GM15510 (cell line): ENCODE measurements around the gene CLSTN2.

Experiments
- POLR2A ChIP-seq: IDR thresholded peaks from 3 replicates; pipeline ENCODE4 v1.6.1; 2011; ENCODE audit warnings: borderline replicate concordance; ENCODE audit not compliant: insufficient read length; ENCODE audit errors: extremely low read depth

CLSTN2 gene

DNA sequence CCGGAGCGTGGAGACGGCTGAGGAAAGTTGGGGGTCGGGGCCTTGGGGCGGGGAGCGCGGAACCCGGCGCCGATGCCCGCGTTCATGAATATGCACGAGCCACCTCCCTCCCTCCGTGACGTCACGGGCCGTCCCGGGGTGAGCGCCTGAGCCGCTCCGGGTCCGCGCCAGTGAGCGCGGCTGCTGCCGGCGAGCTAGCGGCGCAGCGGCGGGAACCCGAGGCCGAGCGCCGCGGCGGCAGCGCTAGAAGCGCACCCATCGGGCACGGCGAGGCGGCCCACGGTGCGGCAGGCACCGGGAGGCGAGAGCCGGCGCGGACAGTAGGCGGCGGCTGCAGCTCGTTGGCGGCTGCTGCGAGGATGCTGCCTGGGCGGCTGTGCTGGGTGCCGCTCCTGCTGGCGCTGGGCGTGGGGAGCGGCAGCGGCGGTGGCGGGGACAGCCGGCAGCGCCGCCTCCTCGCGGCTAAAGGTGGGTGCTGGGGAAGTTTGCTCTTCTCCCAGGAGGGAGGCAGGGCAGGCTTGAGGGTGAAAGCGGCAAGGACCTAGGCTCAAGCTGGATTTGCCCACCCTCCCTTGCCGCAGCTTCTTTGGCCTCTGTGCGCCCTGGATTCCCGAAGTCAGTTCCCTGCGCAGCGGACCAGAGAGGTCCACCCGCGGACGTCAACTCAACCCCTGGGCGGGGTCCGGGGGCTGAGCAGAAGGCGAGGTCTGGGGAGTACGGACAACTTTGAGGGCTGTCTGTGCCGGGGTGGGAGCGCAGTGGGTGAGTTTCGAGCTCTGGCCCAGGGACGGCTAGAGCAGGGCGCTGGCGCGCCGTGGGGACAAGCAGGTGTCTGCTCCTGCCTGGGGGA is at the start of gene CLSTN2:
CLSTN2 (plus strand) TSS at position 170 of the 850 bp plus-strand sequence.
- no peak for TF ChIP-seq POLR2A

DNA sequence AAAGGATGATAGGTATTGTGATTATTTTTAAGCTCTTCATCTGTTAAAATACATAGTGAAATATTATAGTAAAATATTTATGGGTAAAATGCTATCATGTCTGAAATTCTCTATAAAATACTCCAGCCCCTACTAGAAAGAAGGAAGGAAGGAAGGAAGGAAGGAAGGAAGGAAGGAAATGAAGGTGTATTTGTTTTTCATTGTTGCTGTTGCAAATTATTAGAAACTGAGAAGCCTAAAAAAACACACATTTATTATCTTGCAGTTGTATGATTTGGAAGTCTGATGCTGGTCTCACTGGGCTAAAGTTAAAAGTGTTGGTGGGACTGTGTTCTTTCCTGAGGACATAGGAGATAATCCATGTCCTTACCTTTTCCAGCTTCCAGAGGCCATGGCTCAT is 47.6 kb upstream of the CLSTN2 start:
- TF ChIP-seq POLR2A = no peak

GRCh38 chr3:139888561-139889140 is 46.3 kb upstream of the CLSTN2 start:
- no peak for TF ChIP-seq POLR2A

DNA sequence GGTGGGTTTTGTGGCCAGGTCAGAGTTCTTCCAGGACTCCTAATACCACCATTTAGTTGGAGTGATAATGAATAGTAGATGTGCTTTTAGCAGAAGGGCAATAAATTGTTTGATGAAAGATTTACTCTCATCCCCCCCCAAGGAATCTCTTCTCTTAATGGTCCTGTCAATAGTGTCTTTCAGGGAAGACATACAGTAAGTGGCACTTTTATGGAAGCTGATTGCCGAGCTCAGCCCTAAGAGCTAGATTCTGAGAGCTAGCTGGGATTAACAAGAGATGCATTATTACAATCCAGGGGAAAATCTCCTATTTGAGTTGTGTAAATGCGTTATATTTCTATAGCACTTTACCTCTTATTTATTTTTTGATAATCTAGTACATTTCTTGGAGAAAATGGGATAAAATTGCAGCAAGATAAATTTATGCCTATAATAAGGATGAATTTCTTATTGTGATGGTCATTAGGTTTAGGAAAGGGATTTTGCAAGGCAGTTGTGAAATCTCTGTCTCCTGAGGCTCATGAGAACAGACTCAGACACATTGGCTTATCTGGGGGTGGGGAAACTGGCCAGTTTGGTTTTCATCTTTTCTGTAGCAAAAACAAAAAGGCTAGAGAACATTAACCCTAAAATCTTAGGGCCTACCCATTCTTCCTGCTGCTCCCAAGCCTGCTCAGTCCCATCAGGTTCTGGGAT is 41.6 kb upstream of the CLSTN2 start:
- no peak for TF ChIP-seq POLR2A

DNA sequence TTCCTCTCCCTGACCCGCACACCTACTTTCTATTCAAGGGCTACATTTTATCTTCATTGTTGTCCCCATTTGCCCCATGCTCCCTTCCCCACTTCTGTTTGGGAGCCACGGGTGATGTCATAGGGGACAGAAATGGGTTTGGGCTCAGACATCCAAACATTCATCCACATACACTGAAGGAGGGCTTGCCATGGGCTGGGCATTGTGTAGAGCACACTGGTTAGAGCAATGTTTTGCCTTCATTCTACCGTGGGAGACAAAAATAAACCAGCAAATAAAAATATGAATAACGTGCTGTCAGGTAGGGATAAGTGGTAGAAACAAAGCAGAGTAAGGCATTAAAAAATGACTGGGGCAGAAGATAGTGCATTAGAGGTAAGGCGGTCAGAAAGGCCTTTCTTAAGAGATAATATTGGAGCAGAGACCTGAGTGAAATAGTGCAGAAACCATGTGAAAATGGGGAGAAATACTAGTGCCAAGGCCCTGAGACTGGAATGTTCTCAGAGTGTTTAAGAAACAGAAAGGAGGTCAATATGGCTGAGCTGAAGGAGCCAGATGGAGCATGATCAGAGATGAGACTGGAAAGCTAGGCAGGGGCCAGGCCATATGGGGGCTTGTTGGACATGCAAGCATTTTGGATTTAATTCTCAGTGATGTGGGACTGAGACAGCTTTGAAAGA is 40.9 kb upstream of the CLSTN2 start:
- no peak for TF ChIP-seq POLR2A

- TF ChIP-seq POLR2A = no peak
Observed at GRCh38 chr3:139894643-139894989, 40.4 kb upstream of the CLSTN2 start.

GRCh38 chr3:139897759-139898158 is 37.2 kb upstream of the CLSTN2 start:
- TF ChIP-seq POLR2A = no peak

DNA sequence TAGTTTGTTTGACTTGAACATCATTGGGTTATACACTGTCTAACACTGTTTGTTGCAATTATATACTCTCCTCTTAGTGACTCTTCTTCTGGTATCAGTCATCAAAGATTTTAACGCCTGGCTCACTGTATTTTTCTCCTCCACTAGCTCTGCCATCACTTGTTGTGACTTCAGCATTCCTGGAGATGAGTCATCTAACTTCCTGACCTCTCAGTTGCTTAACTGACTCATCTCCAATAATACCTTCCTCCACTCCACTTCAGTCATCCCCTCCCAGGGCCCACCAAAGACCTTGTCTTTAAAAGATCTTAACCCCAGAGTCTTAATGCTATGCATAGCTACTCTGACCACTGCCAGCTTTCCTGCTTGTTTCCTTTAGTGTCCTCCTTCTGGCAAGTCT is 28.6 kb upstream of the CLSTN2 start:
- no peak for TF ChIP-seq POLR2A

GRCh38 chr3:139909811-139910210 is 25.2 kb upstream of the CLSTN2 start:
- no peak for TF ChIP-seq POLR2A

DNA sequence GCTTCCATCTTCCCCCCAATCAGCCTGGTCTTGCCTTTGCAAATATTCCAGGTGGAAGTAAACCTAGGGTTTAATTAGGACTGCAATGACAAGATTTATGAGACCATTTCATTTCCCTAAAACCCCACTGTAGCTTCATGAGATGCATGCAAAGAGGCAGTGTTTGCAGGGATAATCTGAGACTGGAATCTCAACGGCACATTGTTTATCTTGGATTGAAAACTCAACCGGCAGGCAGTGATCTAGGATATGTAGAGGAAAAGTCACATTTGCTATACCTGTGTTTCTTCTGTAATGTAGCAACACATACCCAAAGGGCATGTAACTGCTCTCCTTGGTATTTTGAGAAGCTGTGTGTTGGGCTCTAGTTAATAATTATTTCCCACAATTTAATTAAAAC is 18.7 kb upstream of the CLSTN2 start:
- no peak for TF ChIP-seq POLR2A

DNA sequence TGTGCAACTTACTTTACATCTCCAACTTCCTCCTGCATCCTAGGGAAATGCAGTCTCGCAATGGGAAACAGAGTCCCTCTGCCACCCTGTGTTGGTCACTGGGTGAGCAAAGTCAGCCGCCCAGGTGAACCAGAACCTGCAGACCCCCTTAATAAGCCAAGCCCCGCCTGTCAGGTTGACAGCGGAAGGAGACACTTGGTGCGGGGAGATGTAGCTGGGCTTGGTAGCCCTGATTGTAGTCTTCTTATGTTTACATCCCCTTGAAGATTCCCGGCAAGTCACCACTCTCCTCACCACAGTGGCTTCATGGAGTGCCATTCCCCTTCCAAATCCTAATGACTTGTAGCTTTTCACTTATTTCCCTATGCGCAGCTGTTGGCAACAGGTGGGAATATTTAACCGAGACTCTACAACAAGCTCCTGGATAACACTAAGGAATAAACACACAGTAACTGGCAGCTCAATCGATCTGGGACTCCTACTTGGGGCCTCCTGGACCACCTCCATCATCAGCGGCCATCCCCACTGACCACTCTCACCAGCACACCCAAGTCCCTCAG is 17.7 kb upstream of the CLSTN2 start:
- TF ChIP-seq POLR2A = no peak

- TF ChIP-seq POLR2A = no peak
Observed at GRCh38 chr3:139928708-139929505, 6.1 kb upstream of the CLSTN2 start.

GRCh38 chr3:139930211-139930610 is 4.8 kb upstream of the CLSTN2 start:
- TF ChIP-seq POLR2A = no peak

- TF ChIP-seq POLR2A = no peak
Observed at GRCh38 chr3:139933766-139934165, 1.2 kb upstream of the CLSTN2 start.
